CD14-positive monocyte (primary cell): ENCODE data around the gene SHPK. TPM values are rescaled to one million over a fixed set of nuclear protein-coding genes. Genes with fewer than 3 reads are reported as not detected.

Experiments
- DNase-seq, 3 donors: peaks; one replicate each; pipeline ENCODE4 v3.0.0-alpha.2; 2011 to 2022
- H2AFZ ChIP-seq: 2 replicates; pipeline ENCODE4 v1.6.0; 2012; ENCODE audit warnings: mild to moderate bottlenecking, low read depth, low read length, inconsistent platforms; ENCODE audit not compliant: insufficient read depth, poor library complexity, severe bottlenecking
- H3K27ac ChIP-seq, 2 donors: 1 replicate in 1 of 2; 2 replicates in 1 of 2; pipeline ENCODE4 v1.5.1; 2012 to 2013; ENCODE audit warnings: low read length in 2 of 2, control low read depth in 1 of 2, inconsistent platforms in 1 of 2, low read depth in 1 of 2, mild to moderate bottlenecking in 1 of 2
- H3K27me3 ChIP-seq, 2 donors: one replicate each; pipeline versions ENCODE4 v1.6.0 to v1.6.1; 2011 to 2013; ENCODE audit warnings: low read length in 2 of 2; ENCODE audit not compliant: control insufficient read depth in 2 of 2, insufficient read depth in 2 of 2
- H3K36me3 ChIP-seq, 2 donors: replicated peaks in 1 of 2; 1 replicate in 1 of 2; 2 replicates in 1 of 2; pipeline versions ENCODE4 v1.5.1 to v1.6.1; 2012 to 2013; ENCODE audit warnings: low read length in 2 of 2, control low read depth in 1 of 2, inconsistent platforms in 1 of 2, mild to moderate bottlenecking in 1 of 2; ENCODE audit not compliant: insufficient read depth in 2 of 2, control insufficient read depth in 1 of 2
- H3K4me1 ChIP-seq, 2 donors: 1 replicate in 1 of 2; 2 replicates in 1 of 2; pipeline versions ENCODE4 v1.5.1 to v1.6.1; 2012 to 2013; ENCODE audit warnings: low read length in 2 of 2, control low read depth in 1 of 2, inconsistent platforms in 1 of 2, mild to moderate bottlenecking in 1 of 2, moderate library complexity in 1 of 2; ENCODE audit not compliant: insufficient read depth in 2 of 2, control insufficient read depth in 1 of 2
- H3K4me2 ChIP-seq: replicated peaks from 2 replicates; pipeline ENCODE3; 2012; ENCODE audit warnings: low read length, moderate library complexity, mild to moderate bottlenecking; ENCODE audit not compliant: poor library complexity, severe bottlenecking; ENCODE audit errors: extremely low read depth
- H3K4me3 ChIP-seq, 3 experiments: fragments of 200-600 bp in 1 of 3; sonication (generic) in 1 of 3; replicated peaks in 1 of 3; 1 replicate in 2 of 3; 2 replicates in 1 of 3; pipeline ENCODE4 v1.5.1; 2011 to 2013; ENCODE audit warnings: low read length in 3 of 3, mild to moderate bottlenecking in 3 of 3, control low read depth in 2 of 3, low read depth in 2 of 3, inconsistent platforms in 1 of 3, moderate library complexity in 1 of 3
- H3K79me2 ChIP-seq: 2 replicates; pipeline ENCODE4 v1.6.0; 2012; ENCODE audit warnings: mild to moderate bottlenecking, control low read depth, inconsistent platforms, low read length, moderate library complexity; ENCODE audit not compliant: insufficient read depth
- H3K9ac ChIP-seq: 2 replicates; pipeline ENCODE4 v1.6.0; 2017; ENCODE audit warnings: low read length, mild to moderate bottlenecking; ENCODE audit not compliant: insufficient read depth, poor library complexity, severe bottlenecking
- H3K9me3 ChIP-seq, 2 donors: replicated peaks in 1 of 2; 1 replicate in 1 of 2; 2 replicates in 1 of 2; pipeline versions ENCODE4 v1.5.1 to v1.6.1; 2012 to 2013; ENCODE audit warnings: low read length in 2 of 2, control low read depth in 1 of 2; ENCODE audit not compliant: control insufficient read depth in 1 of 2, insufficient read depth in 1 of 2
- H4K20me1 ChIP-seq: 2 replicates; pipeline ENCODE4 v1.6.0; 2012; ENCODE audit warnings: mild to moderate bottlenecking, low read length, control low read depth, moderate library complexity; ENCODE audit not compliant: insufficient read depth
- H3K27ac Mint-ChIP-seq, 7 donors: one replicate each; pipeline ENCODE4 v1.8.0; 2020; ENCODE audit warnings: mild to moderate bottlenecking in 7 of 7, mixed read lengths in 7 of 7, moderate library complexity in 6 of 7, inconsistent platforms in 2 of 7
- H3K27me3 Mint-ChIP-seq, 3 donors: one replicate each; pipeline ENCODE4 v1.8.0; 2021 to 2022; ENCODE audit warnings: low read depth in 3 of 3, mild to moderate bottlenecking in 3 of 3, mixed read lengths in 3 of 3, moderate library complexity in 3 of 3, inconsistent platforms in 1 of 3
- H3K36me3 Mint-ChIP-seq, 2 donors: one replicate each; pipeline ENCODE4 v1.8.0; 2020; ENCODE audit warnings: mixed read lengths in 2 of 2, inconsistent platforms in 1 of 2, mild to moderate bottlenecking in 1 of 2
- H3K4me1 Mint-ChIP-seq: one replicate; pipeline ENCODE4 v1.8.0; 2020; ENCODE audit warnings: mild to moderate bottlenecking, mixed read lengths
- H3K4me3 Mint-ChIP-seq, 2 donors: one replicate each; pipeline ENCODE4 v1.8.0; 2020; ENCODE audit warnings: mild to moderate bottlenecking in 2 of 2, mixed read lengths in 2 of 2, moderate library complexity in 1 of 2
- H3K9me3 Mint-ChIP-seq, 7 donors: one replicate each; pipeline ENCODE4 v1.8.0; 2020 to 2022; ENCODE audit warnings: mixed read lengths in 7 of 7, mild to moderate bottlenecking in 6 of 7, moderate library complexity in 6 of 7, inconsistent platforms in 2 of 7
- CTCF ChIP-seq: fragments of 200-600 bp; IDR thresholded peaks from one replicate; pipeline ENCODE4 v1.8.0; 2022; ENCODE audit warnings: antibody characterized with exemption, mild to moderate bottlenecking
- WGBS: methylation state at CpG from one replicate; pipeline ENCODE4 v1.1.5; 2013; ENCODE audit warnings: missing lambda C conversion rate; ENCODE audit not compliant: insufficient coverage; 5-methylcytosine and 5-hydroxymethylcytosine counted together
- intact Hi-C, 2 donors: fragments of 100-400 bp; cut with micrococcal nuclease; formaldehyde crosslinking; loops; one replicate each; pipeline versions ENCODE4 v1.15.0 to v1.15.1; 2023
- polyA plus RNA-seq, 3 donors: library from polyadenylated mRNA; depleted of rRNA in 1 of 3; unstranded in 2 of 3; stranded (reverse) in 1 of 3; fragments of 300-500 nt in 2 of 3; fragments of >200 nt in 1 of 3; fragmentation: Illumina TruSeq in 2 of 3; gene quantifications; 1 replicate in 2 of 3; 2 replicates in 1 of 3; pipeline ENCODE4 v1.2.3, GENCODE V29; 2012 to 2021

SHPK gene
- polyA plus RNA-seq, 3 donors = 4.3 to 4.6 (median 4.6) TPM

- H3K27ac Mint-ChIP-seq = no peak overlapping the region
- Histone ChIP-seq H3K4me1 (peaks cover 18 to 32% of the 10 kb centered on the region in 2 donors), H3K79me2 (no peaks in the 10 kb centered on the region), H3K4me2 (no peak overlapping the region), H3K27ac (no peak overlapping the region), H3K9me3 (no peaks in the 10 kb centered on the region), H2AFZ (peak overlapping the region; percentile 26), H3K9ac (no peak overlapping the region), H3K36me3 (no peaks in the 10 kb centered on the region), H3K4me3 (peak overlapping the region in 1 of 3 experiments; percentile 9), H3K27me3 (no peaks in the 10 kb centered on the region), H4K20me1 (no peaks in the 10 kb centered on the region)
- intact Hi-C loops = loop anchor here (5.0 kb wide), 2 partner anchors 43 to 148 kb away; partner anchors contain the start of gene HASPIN (in 2 of the 2)
- peaks cover 3 to 12% (median 7%) of the 10 kb centered on the region in 3 donors for H3K27me3 Mint-ChIP-seq
- H3K4me1 Mint-ChIP-seq = peaks cover 28% of the 10 kb centered on the region
- no peaks in the 10 kb centered on the region for H3K36me3 Mint-ChIP-seq
- H3K9me3 Mint-ChIP-seq = peaks cover 0 to 2% (median 0%) of the 10 kb centered on the region in 7 donors
- 58% methylated on average over 17 of the region's 20 CpGs for WGBS
- peak overlapping the region in 1 of 2 donors; percentile 21 for H3K4me3 Mint-ChIP-seq
- no peak for TF ChIP-seq CTCF
- no peak for DNase-seq
These were observed 43.6 kb upstream of the SHPK start for GRCh38 chr17:3679531-3680126.

GRCh38 chr17:3678821-3679530, 42.9 kb upstream of the SHPK start:
- no peaks in the 10 kb centered on the region for H3K9me3 ChIP-seq
- H3K27ac Mint-ChIP-seq = no peak overlapping the region
- H4K20me1 ChIP-seq = no peaks in the 10 kb centered on the region
- H3K4me3 ChIP-seq = peak overlapping the region in 1 of 3 experiments; percentile 9
- intact Hi-C loops = no loop called here
- no peak overlapping the region for H3K4me3 Mint-ChIP-seq
- H3K4me1 ChIP-seq = peaks cover 18 to 32% of the 10 kb centered on the region in 2 donors
- no peak overlapping the region for H3K4me2 ChIP-seq
- no peak for TF ChIP-seq CTCF
- peaks cover 28% of the 10 kb centered on the region for H3K4me1 Mint-ChIP-seq
- H3K36me3 ChIP-seq = no peaks in the 10 kb centered on the region
- DNase-seq = peak; percentile 25 to 55 (median 39)
- H3K79me2 ChIP-seq = no peaks in the 10 kb centered on the region
- 73% methylated on average over 14 of the region's 27 CpGs for WGBS
- H3K9ac ChIP-seq = no peak overlapping the region
- peak overlapping the region; percentile 26 for H2AFZ ChIP-seq
- H3K27ac ChIP-seq = no peak overlapping the region
- H3K27me3 Mint-ChIP-seq = peaks cover 2 to 7% (median 5%) of the 10 kb centered on the region in 3 donors
- peaks cover 0 to 2% (median 0%) of the 10 kb centered on the region in 7 donors for H3K9me3 Mint-ChIP-seq
- no peaks in the 10 kb centered on the region for H3K36me3 Mint-ChIP-seq
- H3K27me3 ChIP-seq = no peaks in the 10 kb centered on the region
